GM13977 (cell line): ENCODE data around the gene FKBP11.

Experiments used
- DNase-seq: peaks from one replicate; pipeline ENCODE4 v3.0.0; 2012; ENCODE audit warnings: low spot score
- in situ Hi-C: fragments of 300-500 bp; cut with MboI; formaldehyde crosslinking; loops from one replicate; pipeline ENCODE4 v1.12.0; 2022; ENCODE audit warnings: low sequenced_read_pairs, low pct_unique_long_range_greater_than_20kb, mixed read lengths, inconsistent platforms; ENCODE audit not compliant: unreplicated experiment
- TF ChIP-seq, protein P1 (sequence below): IDR thresholded peaks from 2 replicates; pipeline ENCODE4 v1.5.1; 2012; ENCODE audit warnings: mild to moderate bottlenecking, control low read depth; ENCODE audit not compliant: insufficient read depth; ENCODE audit errors: extremely low read depth, missing control alignments

Gene FKBP11

GRCh38 chr12:48901278-48901677 is 24.0 kb downstream of the FKBP11 start:
- TF ChIP-seq, protein P1, sequence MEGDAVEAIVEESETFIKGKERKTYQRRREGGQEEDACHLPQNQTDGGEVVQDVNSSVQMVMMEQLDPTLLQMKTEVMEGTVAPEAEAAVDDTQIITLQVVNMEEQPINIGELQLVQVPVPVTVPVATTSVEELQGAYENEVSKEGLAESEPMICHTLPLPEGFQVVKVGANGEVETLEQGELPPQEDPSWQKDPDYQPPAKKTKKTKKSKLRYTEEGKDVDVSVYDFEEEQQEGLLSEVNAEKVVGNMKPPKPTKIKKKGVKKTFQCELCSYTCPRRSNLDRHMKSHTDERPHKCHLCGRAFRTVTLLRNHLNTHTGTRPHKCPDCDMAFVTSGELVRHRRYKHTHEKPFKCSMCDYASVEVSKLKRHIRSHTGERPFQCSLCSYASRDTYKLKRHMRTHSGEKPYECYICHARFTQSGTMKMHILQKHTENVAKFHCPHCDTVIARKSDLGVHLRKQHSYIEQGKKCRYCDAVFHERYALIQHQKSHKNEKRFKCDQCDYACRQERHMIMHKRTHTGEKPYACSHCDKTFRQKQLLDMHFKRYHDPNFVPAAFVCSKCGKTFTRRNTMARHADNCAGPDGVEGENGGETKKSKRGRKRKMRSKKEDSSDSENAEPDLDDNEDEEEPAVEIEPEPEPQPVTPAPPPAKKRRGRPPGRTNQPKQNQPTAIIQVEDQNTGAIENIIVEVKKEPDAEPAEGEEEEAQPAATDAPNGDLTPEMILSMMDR = no peak
- peak; percentile 72 for DNase-seq
- in situ Hi-C loops = no loop called here

GRCh38 chr12:48899651-48900050 is 25.6 kb downstream of the FKBP11 start:
- TF ChIP-seq, protein P1 = no peak
- in situ Hi-C loops = no loop called here

DNA sequence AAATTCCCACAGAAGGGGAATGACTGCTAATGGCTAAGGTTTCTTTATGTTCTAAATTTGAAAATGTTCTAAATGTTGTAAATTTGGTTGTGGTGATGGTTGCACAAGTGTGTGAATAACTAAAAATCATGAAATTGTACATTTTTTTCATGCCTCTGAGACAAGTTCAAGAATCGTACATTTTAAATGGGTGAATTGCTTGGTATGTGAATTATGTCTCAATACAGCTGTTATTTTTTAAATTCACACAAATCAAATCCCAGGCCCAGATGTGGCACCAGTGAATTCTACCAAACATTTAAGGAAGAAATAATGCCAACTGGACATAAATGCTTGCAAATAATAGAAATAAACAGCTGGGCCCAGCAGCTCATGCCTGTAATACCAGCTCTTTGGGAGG is 31.0 kb downstream of the FKBP11 start:
- in situ Hi-C loops = no loop called here
- no peak for DNase-seq
- TF ChIP-seq, protein P1 = no peak

More at GRCh38 chr12:48899651-48900050, 25.6 kb downstream of the FKBP11 start:
- DNase-seq = no peak

DNA sequence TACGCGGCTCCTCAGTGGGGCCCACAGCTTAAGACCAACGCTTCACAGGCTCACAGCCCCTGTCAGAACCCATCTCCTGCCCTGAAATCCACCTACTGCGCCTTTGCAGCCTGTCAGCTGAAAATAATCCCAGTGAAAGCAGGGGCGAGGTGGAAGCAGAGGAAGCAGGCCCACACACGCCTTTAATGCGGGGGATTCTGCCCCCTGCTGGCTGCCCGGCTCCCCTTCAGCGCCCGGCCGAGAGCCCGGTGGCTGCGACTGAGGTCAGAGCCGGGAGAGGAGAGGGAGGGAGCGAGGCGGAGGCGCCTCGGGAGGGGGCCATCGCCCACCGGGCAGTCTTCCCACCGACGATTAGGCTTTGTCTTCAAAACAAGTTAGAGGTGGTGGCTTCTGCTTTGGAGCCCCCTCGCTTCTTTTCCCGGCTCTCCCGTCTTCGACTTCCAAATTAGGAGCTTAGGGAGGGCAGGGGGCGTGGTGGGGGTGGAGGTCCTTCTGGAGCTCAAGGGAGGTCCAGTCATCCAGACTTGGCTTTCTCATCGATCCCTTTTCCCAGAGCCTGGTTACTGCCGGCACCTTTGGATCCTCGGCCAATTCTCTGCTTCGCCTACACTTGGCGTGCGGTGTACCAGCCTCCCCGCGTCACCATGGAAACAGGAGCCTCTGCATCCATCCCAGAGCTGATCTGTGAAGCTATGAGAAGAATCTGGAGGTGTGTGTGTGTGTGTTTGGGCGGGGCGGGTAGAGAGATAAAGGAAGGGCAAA is 34.5 kb downstream of the FKBP11 start:
- in situ Hi-C loops = no loop called here
- peak; percentile 69 for DNase-seq
- TF ChIP-seq, protein P1 = peak; percentile 96

DNA sequence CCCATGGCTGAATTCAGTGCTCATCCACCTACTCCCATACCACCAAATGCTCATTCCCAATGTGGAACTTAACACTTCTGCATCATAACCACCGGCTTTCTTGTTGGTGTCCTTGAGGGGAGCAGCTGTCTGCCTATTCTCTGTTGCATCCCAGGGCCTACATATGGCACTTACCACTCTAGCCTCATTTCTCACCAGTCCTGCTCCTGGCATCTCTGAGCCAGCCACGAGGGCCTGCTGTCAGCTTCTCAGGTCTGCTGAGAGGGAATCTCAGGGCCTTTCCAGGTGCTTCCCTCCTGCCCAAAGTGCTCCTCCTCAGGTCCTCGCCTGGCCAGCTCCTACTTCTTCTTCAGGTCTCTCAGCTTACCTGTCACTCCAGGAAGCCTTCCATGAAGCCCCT is 35.6 kb downstream of the FKBP11 start:
- DNase-seq = no peak
- in situ Hi-C loops = no loop called here
- TF ChIP-seq, protein P1 = no peak

GRCh38 chr12:48883305-48884161 is 41.8 kb downstream of the FKBP11 start:
- TF ChIP-seq, protein P1 = no peak
- no peak for DNase-seq
- in situ Hi-C loops = no loop called here
